NK-92 (cell line): ENCODE measurements around the gene MOGAT3.

Source experiments
- DNase-seq: peaks from one replicate; lab custom pipeline; 2025; ENCODE audit not compliant: unreplicated experiment; lab: John Stamatoyannopoulos, UW

MOGAT3 gene

GRCh38 chr7:101200862-101201599 is at the start of gene MOGAT3:
Gene MOGAT3 (minus strand): TSS chr7:101201036. CDS start chr7:101200854, 182 bp downstream.
- no peak for DNase-seq

- DNase-seq: no peak
Measured at GRCh38 chr7:101250324-101250723, 49.5 kb upstream of the MOGAT3 start.

- no peak for DNase-seq
Measured at GRCh38 chr7:101248276-101248675, 47.4 kb upstream of the MOGAT3 start.

GRCh38 chr7:101245147-101245668 is 44.4 kb upstream of the MOGAT3 start:
- no peak for DNase-seq

- peak; percentile 41 for DNase-seq
Measured at GRCh38 chr7:101244375-101245146, 43.7 kb upstream of the MOGAT3 start, which contains the start of gene FIS1. Gene FIS1 (minus strand): TSS chr7:101245081. CDS start chr7:101245004, 77 bp downstream.

GRCh38 chr7:101243646-101244374 is 43.0 kb upstream of the MOGAT3 start:
- DNase-seq: no peak

GRCh38 chr7:101241443-101242349 is 40.9 kb upstream of the MOGAT3 start:
- no peak for DNase-seq

GRCh38 chr7:101241015-101241363 is 40.2 kb upstream of the MOGAT3 start:
- DNase-seq: no peak

GRCh38 chr7:101240226-101241014 is 39.6 kb upstream of the MOGAT3 start:
- no peak for DNase-seq

GRCh38 chr7:101239951-101240220 is 39.0 kb upstream of the MOGAT3 start:
- DNase-seq: no peak

- DNase-seq: no peak
Measured at GRCh38 chr7:101239191-101239950, 38.5 kb upstream of the MOGAT3 start.

GRCh38 chr7:101238226-101239182 is 37.7 kb upstream of the MOGAT3 start:
- no peak for DNase-seq

GRCh38 chr7:101237206-101238067 is 36.6 kb upstream of the MOGAT3 start, which contains the start of gene CLDN15:
Gene CLDN15 (minus strand): TSS chr7:101237802. CDS start chr7:101237581, 221 bp downstream.
- no peak for DNase-seq

- DNase-seq: no peak
Measured at GRCh38 chr7:101236292-101236835, 35.5 kb upstream of the MOGAT3 start.

- DNase-seq: no peak
Measured at GRCh38 chr7:101235522-101235921, 34.7 kb upstream of the MOGAT3 start.

- no peak for DNase-seq
Measured at GRCh38 chr7:101235050-101235449, 34.2 kb upstream of the MOGAT3 start.

GRCh38 chr7:101234636-101235035 is 33.8 kb upstream of the MOGAT3 start:
- no peak for DNase-seq
